Measurements from ENCODE around the gene MARK4.

DNA sequence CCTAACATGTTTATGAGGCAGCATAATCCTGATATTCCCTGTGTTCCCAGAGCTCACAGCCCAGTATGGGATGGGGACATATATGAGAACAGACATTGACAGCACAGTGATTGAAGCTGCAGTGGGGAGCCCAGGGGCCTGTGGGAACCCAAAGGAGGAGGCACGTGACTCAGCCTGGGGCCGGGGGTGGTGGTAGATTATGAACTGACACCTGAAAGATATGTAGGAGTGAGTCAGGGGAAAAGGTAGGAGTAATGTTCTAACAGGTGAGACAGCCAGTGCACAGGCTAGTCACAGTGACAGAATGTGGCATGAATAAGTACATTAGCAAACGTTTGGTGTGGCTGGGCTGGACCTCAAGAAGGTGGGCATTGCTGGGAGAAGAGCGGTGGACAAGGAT is 42.6 kb downstream of the MARK4 start:
- TF ChIP-seq, protein P1, sequence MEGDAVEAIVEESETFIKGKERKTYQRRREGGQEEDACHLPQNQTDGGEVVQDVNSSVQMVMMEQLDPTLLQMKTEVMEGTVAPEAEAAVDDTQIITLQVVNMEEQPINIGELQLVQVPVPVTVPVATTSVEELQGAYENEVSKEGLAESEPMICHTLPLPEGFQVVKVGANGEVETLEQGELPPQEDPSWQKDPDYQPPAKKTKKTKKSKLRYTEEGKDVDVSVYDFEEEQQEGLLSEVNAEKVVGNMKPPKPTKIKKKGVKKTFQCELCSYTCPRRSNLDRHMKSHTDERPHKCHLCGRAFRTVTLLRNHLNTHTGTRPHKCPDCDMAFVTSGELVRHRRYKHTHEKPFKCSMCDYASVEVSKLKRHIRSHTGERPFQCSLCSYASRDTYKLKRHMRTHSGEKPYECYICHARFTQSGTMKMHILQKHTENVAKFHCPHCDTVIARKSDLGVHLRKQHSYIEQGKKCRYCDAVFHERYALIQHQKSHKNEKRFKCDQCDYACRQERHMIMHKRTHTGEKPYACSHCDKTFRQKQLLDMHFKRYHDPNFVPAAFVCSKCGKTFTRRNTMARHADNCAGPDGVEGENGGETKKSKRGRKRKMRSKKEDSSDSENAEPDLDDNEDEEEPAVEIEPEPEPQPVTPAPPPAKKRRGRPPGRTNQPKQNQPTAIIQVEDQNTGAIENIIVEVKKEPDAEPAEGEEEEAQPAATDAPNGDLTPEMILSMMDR (conservative IDR thresholded peaks at IDR 0.05): no peak
- TF ChIP-seq EZH2 (IDR thresholded peaks at IDR 0.05; ENCODE audit: low read depth): no peak
